Sigmoid colon (tissue), 4 donors: Measurements from ENCODE around the gene PES1.

Source experiments
- EP300 ChIP-seq, 4 donors: sonication (generic); formaldehyde crosslinking; IDR thresholded peaks; one replicate each; pipeline ENCODE4 v1.6.1; 2017; ENCODE audit warnings: antibody characterized with exemption in 4 of 4
- POLR2A ChIP-seq, 2 donors: fragments of 450-650 bp; IDR thresholded peaks; one replicate each; pipeline ENCODE4 v1.6.1; 2016; ENCODE audit warnings: antibody characterized with exemption in 2 of 2, mild to moderate bottlenecking in 2 of 2, moderate library complexity in 2 of 2
- POLR2AphosphoS5 ChIP-seq, 4 donors: sonication (generic); formaldehyde crosslinking; IDR thresholded peaks; one replicate each; pipeline ENCODE4 v1.6.1; 2017; ENCODE audit warnings: antibody characterized with exemption in 4 of 4
- TF ChIP-seq, protein P1 (sequence below), 4 experiments: fragments of 450-650 bp in 3 of 4; fragments of 200-600 bp in 1 of 4; IDR thresholded peaks; one replicate each; pipeline ENCODE4 v1.5.1; 2016 to 2019; ENCODE audit warnings: antibody characterized with exemption in 4 of 4, mild to moderate bottlenecking in 3 of 4, moderate library complexity in 2 of 4

- no peak for TF ChIP-seq POLR2A (IDR thresholded peaks at IDR 0.05)
- TF ChIP-seq, protein P1, sequence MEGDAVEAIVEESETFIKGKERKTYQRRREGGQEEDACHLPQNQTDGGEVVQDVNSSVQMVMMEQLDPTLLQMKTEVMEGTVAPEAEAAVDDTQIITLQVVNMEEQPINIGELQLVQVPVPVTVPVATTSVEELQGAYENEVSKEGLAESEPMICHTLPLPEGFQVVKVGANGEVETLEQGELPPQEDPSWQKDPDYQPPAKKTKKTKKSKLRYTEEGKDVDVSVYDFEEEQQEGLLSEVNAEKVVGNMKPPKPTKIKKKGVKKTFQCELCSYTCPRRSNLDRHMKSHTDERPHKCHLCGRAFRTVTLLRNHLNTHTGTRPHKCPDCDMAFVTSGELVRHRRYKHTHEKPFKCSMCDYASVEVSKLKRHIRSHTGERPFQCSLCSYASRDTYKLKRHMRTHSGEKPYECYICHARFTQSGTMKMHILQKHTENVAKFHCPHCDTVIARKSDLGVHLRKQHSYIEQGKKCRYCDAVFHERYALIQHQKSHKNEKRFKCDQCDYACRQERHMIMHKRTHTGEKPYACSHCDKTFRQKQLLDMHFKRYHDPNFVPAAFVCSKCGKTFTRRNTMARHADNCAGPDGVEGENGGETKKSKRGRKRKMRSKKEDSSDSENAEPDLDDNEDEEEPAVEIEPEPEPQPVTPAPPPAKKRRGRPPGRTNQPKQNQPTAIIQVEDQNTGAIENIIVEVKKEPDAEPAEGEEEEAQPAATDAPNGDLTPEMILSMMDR (IDR thresholded peaks at IDR 0.05): no peak
- no peak for TF ChIP-seq EP300 (IDR thresholded peaks at IDR 0.05)
- TF ChIP-seq POLR2AphosphoS5 (IDR thresholded peaks at IDR 0.05): no peak
These were observed 21.1 kb upstream of the PES1 start for GRCh38 chr22:30612789-30613188.
